Activated CD8-positive, alpha-beta memory T cell treated with anti-CD3 and anti-CD28 coated beads, Interleukin-2, amount 50 U/mL, for 24 hours (primary cell): Measurements from ENCODE around the gene SLC25A4.
"Not testable (repeated sequence)": the region's sequence is repeated elsewhere in the genome, so short reads cannot be mapped to it uniquely, and the experiment has no call there.

Source experiments
- DNase-seq: peaks from one replicate; pipeline ENCODE4 v3.0.0-alpha.2; 2020; ENCODE audit errors: extremely low read depth

Gene SLC25A4

GRCh38 chr4:185179488-185179887 is 36.4 kb downstream of the SLC25A4 start:
- no peak for DNase-seq

- no peak for DNase-seq
These were observed 39.2 kb downstream of the SLC25A4 start for GRCh38 chr4:185182239-185182638.

GRCh38 chr4:185183622-185184281 is 40.7 kb downstream of the SLC25A4 start:
- DNase-seq: peak; percentile 34

DNA sequence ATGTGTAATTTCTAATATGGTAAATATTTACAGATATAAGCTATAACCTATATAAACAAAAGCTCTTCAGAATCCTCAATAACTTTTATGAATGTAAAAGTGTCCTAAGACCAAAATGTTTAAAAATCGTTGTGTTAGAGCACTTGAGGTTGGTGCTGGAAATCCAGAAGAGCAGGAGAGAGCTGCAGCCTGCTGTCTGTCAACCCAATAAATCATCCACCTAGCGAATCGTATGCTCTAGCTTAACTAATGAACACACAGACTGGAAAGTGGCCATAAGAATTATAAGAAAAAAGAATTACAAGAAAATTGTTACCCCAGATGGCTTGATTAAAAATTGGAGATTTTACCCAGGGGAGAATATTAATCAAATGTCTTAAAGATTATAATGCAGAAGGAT is 43.7 kb downstream of the SLC25A4 start:
- no peak for DNase-seq

DNA sequence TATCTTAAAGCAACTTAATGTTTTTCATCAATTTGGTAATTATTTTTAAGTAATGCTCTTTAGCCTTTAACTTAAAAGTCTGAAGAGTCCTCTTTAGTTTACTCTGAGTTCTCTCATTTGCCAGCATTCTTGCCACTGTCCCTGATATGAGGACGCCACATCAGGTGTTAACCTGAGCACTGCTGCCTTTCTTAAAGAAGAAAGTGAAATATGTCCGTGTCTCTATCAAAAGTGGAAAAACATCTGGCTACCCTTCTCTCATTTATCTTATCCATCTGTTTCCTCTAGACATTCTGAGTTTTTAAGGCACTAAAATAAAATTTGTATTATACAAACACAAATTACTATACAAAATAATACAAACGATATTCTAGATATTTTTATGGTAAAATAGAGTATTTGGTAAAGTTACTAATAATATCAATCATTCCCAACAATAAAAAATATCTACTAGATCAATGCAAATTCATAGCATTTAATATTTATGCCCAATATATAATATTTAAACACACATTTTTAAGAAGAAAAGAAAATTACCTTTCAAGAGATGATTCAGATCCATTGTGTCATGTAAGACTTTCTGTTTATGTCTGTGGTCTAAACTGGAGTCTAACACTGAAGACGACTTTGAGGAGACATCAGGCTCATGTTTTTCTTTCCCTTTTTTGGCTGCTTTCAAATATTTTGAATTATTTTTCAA is 46.7 kb downstream of the SLC25A4 start:
- DNase-seq: no peak

GRCh38 chr4:185190306-185190856 is 47.3 kb downstream of the SLC25A4 start:
- no peak for DNase-seq

DNA sequence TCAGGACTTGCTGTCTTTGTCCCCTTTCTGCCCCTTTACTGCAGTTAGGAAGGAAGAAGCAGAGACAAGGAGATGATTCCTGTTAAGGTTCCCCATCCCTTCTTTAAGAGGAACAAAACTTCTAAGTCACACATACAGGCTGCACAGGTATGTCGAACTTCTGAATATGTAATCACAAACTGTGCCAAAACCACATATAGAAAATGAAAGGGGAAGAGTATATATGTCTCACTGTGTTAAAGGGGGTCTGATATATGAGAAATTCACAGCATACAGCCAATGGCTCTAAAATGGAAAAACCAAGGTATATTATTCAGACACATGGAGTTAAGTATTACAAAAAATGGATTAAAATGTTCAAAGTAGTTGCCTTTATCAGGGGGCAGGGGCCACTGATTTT is 49.0 kb downstream of the SLC25A4 start:
- DNase-seq: no peak

DNA sequence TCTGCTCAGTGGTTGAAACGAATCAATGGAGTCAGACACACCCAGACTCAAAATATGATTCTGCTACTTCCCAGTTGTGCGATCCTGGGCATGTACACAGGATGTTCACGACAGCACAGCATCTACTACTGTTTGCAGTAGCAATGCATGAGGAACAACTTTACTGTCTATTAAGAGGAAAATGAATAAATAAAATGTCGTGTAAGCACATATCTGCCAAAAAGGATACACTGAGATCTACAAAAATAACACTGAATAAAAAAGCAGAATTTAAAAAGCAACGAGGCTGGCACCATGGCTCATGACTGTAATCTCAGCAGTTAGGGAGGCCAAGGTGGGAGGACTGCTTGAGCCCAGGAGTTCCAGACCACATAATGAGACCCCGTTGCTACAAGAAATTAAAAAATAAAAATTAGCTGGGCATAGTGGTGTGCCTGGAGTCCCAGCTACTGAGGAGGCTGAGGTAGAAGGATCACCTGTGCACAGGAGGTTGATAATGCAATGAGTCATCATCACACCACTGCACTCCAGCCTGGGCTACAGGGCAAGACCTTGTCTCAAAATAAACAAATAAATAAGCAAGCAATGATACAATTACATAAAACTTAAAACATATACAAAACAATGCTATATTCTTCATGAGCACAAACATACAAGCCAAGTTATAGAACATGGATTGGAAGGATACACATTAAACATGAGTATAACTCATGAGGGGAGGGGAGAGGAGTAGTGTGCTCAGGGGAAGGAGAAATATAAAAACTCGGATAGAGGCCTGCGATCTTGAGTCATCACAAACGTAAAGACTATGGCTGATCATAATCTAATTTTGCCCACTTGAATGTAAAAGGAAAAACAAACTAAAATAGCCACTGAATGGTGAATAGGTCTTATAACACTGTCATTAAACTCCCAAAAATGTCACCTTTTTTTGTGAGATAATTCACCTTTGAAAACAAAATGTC is 52.1 kb downstream of the SLC25A4 start:
- DNase-seq: no peak

DNA sequence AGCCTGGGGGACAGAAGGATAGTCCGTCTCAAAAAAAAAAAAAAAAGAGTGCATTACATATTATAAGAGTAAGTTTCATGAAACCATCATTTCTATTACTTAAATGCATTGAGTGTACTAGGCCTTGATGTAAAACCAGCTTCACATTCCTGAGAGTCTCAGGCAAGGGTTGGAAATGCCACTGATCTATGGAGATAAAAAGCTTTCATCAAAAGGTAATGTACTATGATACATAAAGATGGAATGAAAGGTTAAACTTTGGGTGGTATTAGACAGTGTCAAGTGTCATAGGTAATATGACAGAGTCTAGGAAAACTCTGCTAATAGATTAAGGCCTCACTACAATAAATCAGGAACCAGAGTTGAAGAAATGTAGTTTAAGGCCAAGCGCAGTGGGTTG is 53.4 kb downstream of the SLC25A4 start:
- DNase-seq: no peak

DNA sequence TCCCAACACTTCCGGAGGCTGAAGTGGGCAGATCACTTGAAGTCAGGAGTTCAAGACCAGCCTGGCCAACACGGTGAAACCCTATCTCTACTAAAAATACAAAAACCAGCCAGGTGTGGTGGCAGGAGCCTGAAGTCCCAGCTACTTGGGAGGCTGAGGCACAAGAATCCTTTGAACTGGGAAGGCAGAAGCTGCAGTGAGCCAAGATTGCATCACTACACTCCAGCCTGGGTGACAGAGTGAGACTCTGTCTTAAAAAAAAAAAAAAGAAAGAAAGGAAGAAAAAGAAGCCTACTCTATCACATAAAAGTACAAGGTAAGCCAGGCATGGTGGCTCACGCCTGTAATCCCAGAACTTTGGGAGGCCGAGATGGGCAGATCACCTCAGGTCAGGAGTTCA is 55.1 kb downstream of the SLC25A4 start:
- not testable (repeated sequence) for DNase-seq
